DOHH2 (cell line): ENCODE data around the gene GNG12.

Experiments
- EZH2phosphoT487 ChIP-seq: fragments of 200-600 bp; sonication (generic); IDR thresholded peaks from 2 replicates; pipeline ENCODE4 v1.6.1; 2017; ENCODE audit warnings: borderline replicate concordance, mild to moderate bottlenecking, antibody characterized with exemption, low read length, moderate library complexity, mixed read lengths
- TF ChIP-seq, protein P1 (sequence below): fragments of 200-600 bp; sonication (generic); IDR thresholded peaks from one replicate; pipeline ENCODE4 v1.5.1; 2014; ENCODE audit warnings: antibody characterized with exemption, mild to moderate bottlenecking, low read depth, low read length; ENCODE audit not compliant: poor library complexity, severe bottlenecking

DNA sequence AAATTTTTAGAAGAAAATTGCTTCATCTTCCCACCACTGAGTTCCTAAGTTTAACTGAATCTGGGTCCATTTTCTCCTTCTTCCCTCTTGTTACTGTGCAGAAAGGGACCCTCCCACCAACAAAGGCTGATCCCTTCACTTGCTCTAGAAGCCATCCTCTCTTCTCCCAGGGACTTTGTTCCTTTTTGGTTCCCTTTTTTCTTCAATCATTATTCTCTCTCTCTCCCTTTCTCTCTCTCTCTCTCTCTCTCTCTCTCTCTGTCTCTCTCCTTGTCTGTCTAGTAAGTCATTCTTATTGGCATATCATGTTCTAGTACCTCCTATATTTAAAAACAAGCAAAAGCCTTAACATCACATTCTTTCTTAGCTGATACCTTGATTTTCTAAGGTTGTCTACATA is 180.0 kb downstream of the GNG12 start:
- TF ChIP-seq, protein P1, sequence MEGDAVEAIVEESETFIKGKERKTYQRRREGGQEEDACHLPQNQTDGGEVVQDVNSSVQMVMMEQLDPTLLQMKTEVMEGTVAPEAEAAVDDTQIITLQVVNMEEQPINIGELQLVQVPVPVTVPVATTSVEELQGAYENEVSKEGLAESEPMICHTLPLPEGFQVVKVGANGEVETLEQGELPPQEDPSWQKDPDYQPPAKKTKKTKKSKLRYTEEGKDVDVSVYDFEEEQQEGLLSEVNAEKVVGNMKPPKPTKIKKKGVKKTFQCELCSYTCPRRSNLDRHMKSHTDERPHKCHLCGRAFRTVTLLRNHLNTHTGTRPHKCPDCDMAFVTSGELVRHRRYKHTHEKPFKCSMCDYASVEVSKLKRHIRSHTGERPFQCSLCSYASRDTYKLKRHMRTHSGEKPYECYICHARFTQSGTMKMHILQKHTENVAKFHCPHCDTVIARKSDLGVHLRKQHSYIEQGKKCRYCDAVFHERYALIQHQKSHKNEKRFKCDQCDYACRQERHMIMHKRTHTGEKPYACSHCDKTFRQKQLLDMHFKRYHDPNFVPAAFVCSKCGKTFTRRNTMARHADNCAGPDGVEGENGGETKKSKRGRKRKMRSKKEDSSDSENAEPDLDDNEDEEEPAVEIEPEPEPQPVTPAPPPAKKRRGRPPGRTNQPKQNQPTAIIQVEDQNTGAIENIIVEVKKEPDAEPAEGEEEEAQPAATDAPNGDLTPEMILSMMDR, result no peak
- TF ChIP-seq EZH2phosphoT487, result no peak
